Natural killer cell treated with Interleukin-12 subunit alpha and Interleukin-12 subunit beta and Interleukin-15 and Interleukin-18, amount 100 ng/mL, for 72 hours (primary cell): ENCODE measurements around the gene FHIP1A. TPM values are rescaled to one million over a fixed set of nuclear protein-coding genes. Genes with fewer than 3 reads are reported as not detected.

Experiments
- ATAC-seq, 2 donors: fragments of 150-1000 bp; cut with Tn5 transposase in 1 of 2; sonication (Bioruptor Pico), chemical (Tn5 transposase) in 1 of 2; 2 replicates each; pipeline ENCODE4 v1.10.0; 2021
- DNase-seq: peaks from one replicate; pipeline ENCODE4 v3.0.0; 2022; ENCODE audit warnings: low spot score
- H3K27ac Mint-ChIP-seq, 2 donors: 1 replicate in 1 of 2; 2 replicates in 1 of 2; pipeline ENCODE4 v1.8.0; 2022; ENCODE audit warnings: mixed read lengths in 2 of 2, mild to moderate bottlenecking in 1 of 2, moderate library complexity in 1 of 2
- H3K27me3 Mint-ChIP-seq, 2 donors: 1 replicate in 1 of 2; 2 replicates in 1 of 2; pipeline ENCODE4 v1.8.0; 2022; ENCODE audit warnings: mixed read lengths in 2 of 2
- H3K36me3 Mint-ChIP-seq: one replicate; pipeline ENCODE4 v1.8.0; 2022; ENCODE audit warnings: mixed read lengths
- H3K4me1 Mint-ChIP-seq, 2 donors: 1 replicate in 1 of 2; 2 replicates in 1 of 2; pipeline ENCODE4 v1.8.0; 2022; ENCODE audit warnings: low read depth in 2 of 2, mixed read lengths in 2 of 2, mild to moderate bottlenecking in 1 of 2
- H3K4me3 Mint-ChIP-seq: one replicate; pipeline ENCODE4 v1.8.0; 2022; ENCODE audit warnings: mixed read lengths
- H3K9me3 Mint-ChIP-seq: 2 replicates; pipeline ENCODE4 v1.8.0; 2022; ENCODE audit warnings: mixed read lengths
- total RNA-seq, 2 donors: library from RNA; stranded (reverse); gene quantifications; one replicate each; pipeline ENCODE4 v1.2.3, GENCODE V29; 2022

FHIP1A gene
- total RNA-seq, 2 donors from 2014 or later, result 0.12 to 0.39 TPM

GRCh38 chr4:151446208-151446607 is 37.2 kb downstream of the FHIP1A start:
- H3K36me3 Mint-ChIP-seq, result no peaks in the 10 kb centered on the region
- H3K27ac Mint-ChIP-seq, result no peak overlapping the region
- ATAC-seq (no peak), DNase-seq (no peak)
- H3K4me3 Mint-ChIP-seq, result no peak overlapping the region
- H3K9me3 Mint-ChIP-seq, result no peaks in the 10 kb centered on the region
- H3K4me1 Mint-ChIP-seq, result no peaks in the 10 kb centered on the region
- H3K27me3 Mint-ChIP-seq, result peaks cover 6 to 20% of the 10 kb centered on the region in 2 donors

DNA sequence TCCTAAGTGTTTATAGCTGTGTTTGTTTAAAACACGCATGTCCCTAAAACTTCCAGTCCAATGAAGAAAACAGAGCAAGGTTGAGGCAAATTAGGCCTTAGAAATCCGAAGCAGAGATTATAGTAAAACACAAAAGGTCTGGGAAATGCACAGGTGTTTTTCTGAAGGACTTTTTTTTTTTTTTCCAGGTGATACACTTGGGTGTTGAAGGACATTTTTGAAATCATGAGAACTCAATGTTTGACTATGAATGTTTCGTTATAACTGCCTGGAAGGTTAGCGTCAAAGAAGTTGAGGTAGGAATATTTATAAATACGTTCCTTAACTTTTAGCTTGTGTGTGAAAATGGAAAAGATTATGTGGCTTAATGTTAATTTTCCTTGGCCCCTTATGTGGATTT is 45.5 kb downstream of the FHIP1A start:
- DNase-seq (no peak), ATAC-seq (no peak)
- Mint-ChIP-seq H3K27me3 (peaks cover 8 to 25% of the 10 kb centered on the region in 2 donors), H3K4me1 (no peaks in the 10 kb centered on the region), H3K9me3 (no peaks in the 10 kb centered on the region), H3K4me3 (no peak overlapping the region), H3K27ac (no peak overlapping the region), H3K36me3 (no peaks in the 10 kb centered on the region)

DNA sequence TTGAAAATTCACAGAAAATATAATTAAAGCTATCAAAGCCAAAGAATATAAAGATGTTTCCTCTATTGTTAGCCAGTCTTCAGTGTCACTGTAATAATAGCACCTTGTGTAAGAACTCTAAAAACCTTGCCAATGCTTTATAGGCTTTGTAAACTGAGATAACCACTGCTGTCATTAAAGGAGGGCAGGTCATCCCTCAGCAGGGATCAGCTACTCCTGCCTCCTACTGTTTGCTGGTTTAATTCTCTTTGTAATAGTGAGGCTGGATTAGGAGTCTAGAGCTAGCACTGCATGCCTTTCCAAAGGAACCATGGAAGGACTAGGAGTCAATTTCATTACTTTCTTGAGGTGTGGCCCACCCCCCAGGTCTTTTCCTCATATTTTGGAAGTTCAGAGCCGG is 46.2 kb downstream of the FHIP1A start:
- no peak overlapping the region for H3K27ac Mint-ChIP-seq
- H3K27me3 Mint-ChIP-seq, result peaks cover 8 to 26% of the 10 kb centered on the region in 2 donors
- H3K36me3 Mint-ChIP-seq, result no peaks in the 10 kb centered on the region
- ATAC-seq (no peak), DNase-seq (no peak)
- no peak overlapping the region for H3K4me3 Mint-ChIP-seq
- H3K9me3 Mint-ChIP-seq, result no peaks in the 10 kb centered on the region
- H3K4me1 Mint-ChIP-seq, result no peaks in the 10 kb centered on the region

- Mint-ChIP-seq H3K27me3 (peaks cover 16 to 20% of the 10 kb centered on the region in 2 donors), H3K9me3 (no peaks in the 10 kb centered on the region), H3K36me3 (no peaks in the 10 kb centered on the region), H3K4me1 (no peaks in the 10 kb centered on the region), H3K27ac (no peak overlapping the region), H3K4me3 (no peak overlapping the region)
- no peak for DNase-seq
- no peak for ATAC-seq
Observed at GRCh38 chr4:151458148-151458547, 49.2 kb downstream of the FHIP1A start.

Other genes starting within 250 kb of the FHIP1A start
- not detected for gene PRSS48, start 132.0 kb upstream of the FHIP1A start, total RNA-seq
- not detected for gene SH3D19, start 83.6 kb upstream of the FHIP1A start, total RNA-seq